ENCODE results near the gene CEP89.

DNA sequence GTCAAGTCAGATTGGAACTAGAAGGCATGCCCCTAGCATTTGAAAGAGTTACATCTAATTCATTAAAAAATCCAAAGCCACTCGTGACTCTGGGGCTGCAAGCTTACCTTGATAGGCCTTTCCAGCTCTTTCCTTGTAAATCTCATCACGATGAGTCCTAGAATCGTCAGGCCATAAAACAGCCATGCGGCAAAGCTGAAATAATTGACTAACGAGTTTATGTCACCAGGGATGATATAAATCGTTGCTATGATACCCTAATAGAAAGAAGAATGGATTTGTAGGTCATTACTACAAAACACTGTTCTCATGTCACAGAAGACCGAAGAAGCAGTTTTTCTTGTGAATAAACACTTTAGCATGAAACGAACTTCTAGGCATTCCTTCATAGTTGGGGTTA is 129.7 kb downstream of the CEP89 start:
- TF ChIP-seq, protein P1, sequence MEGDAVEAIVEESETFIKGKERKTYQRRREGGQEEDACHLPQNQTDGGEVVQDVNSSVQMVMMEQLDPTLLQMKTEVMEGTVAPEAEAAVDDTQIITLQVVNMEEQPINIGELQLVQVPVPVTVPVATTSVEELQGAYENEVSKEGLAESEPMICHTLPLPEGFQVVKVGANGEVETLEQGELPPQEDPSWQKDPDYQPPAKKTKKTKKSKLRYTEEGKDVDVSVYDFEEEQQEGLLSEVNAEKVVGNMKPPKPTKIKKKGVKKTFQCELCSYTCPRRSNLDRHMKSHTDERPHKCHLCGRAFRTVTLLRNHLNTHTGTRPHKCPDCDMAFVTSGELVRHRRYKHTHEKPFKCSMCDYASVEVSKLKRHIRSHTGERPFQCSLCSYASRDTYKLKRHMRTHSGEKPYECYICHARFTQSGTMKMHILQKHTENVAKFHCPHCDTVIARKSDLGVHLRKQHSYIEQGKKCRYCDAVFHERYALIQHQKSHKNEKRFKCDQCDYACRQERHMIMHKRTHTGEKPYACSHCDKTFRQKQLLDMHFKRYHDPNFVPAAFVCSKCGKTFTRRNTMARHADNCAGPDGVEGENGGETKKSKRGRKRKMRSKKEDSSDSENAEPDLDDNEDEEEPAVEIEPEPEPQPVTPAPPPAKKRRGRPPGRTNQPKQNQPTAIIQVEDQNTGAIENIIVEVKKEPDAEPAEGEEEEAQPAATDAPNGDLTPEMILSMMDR (IDR thresholded peaks at IDR 0.05; ENCODE audit: low read depth, low read length, poor library complexity, severe bottlenecking): no peak
- no peak for TF ChIP-seq EZH2phosphoT487 (IDR thresholded peaks at IDR 0.05; ENCODE audit: borderline replicate concordance, low read length)

Data from DOHH2 (cell line).